SH-SY5Y (cell line): ENCODE data around the gene NPIPB6.

Experiments used
- GATA2 ChIP-seq: IDR thresholded peaks from 2 replicates; pipeline ENCODE4 v1.6.1; 2011; ENCODE audit warnings: mild to moderate bottlenecking, low read depth, low read length
- GATA3 ChIP-seq: IDR thresholded peaks from 2 replicates; pipeline ENCODE4 v1.6.1; 2011; ENCODE audit warnings: low read depth, mild to moderate bottlenecking, low read length, moderate library complexity

Gene NPIPB6

DNA sequence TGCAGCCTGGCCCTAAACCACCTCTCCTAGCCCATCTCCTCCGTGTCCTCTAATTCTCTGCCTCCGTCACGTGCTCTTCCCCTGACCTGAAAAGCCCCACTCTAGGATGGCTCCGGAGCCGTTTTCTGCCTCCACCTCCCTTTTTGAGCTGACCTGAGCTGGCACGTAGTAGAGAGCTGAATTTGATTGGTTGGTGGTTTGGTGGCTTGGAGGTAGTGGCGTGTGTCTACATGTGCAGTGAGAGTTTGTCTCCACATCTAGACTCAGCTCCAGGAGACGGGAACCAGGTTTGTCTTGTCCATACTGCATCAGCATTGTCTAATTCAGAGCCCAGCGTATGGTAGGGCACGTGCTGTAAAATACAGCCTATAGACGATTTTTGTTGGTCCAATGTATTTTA lies 68.0 kb downstream of the NPIPB6 start:
- TF ChIP-seq GATA3 = no peak

GRCh38 chr16:28294201-28294600 lies 69.1 kb downstream of the NPIPB6 start:
- TF ChIP-seq GATA3 = no peak
- no peak for TF ChIP-seq GATA2

- TF ChIP-seq GATA3 = no peak
- TF ChIP-seq GATA2 = no peak
Measured at GRCh38 chr16:28293601-28293960, 69.7 kb downstream of the NPIPB6 start.

DNA sequence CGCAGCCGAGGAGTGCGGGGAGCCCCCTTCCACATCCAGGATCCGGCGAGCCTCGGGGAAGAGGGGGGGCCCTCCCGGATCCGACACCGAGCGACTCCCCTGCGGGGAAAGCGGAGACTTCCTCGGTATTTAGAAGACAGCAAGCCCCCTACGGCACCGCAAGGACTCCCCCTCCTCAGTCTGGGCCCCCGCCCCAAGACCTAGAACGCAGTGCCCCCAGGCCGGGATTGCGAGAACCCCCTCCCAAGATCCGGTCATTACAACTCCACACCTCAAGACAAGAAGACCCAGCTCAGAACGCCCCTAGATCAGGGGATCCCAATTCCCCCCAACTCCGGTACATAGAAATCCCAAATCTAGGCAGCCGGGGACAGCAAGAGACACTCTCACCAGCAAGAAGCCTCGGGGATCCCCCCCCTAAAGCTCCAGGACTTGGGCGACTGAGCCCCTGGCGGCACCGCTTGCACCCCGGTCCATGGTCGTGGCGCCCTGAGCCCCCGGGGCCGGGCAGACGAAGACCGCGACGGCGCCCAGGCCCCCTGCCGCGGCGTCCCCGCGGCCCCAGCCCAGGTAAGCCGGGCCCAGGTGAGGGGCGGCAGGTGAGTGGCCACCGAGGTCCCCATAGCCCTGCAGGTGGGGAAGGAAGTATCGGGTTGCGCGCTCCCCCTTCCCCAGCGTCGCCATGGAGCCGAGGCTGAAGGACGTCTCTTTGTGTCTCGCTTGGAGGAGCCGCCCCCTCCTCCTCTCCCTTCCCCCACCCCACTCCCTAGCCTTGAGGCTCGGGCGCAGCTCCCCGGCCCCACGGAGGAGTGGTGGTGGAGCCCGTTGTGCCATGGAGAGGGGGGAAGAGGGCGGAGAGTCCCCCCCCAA lies 70.3 kb downstream of the NPIPB6 start:
- TF ChIP-seq GATA3 (no peak), GATA2 (no peak)
